ENCODE measurements around the gene RIMS4. TPM values are rescaled to one million over a fixed set of nuclear protein-coding genes. Genes with fewer than 3 reads are reported as not detected.
A peak's percentile ranks its signal among the peaks of the same experiment; 100 is the strongest.
"Not testable (repeated sequence)": the region's sequence is repeated elsewhere in the genome, so short reads cannot be mapped to it uniquely, and the experiment has no call there.

The RIMS4 gene
- total RNA-seq, 1 experiment from 2014 or later: 3.2 TPM

DNA sequence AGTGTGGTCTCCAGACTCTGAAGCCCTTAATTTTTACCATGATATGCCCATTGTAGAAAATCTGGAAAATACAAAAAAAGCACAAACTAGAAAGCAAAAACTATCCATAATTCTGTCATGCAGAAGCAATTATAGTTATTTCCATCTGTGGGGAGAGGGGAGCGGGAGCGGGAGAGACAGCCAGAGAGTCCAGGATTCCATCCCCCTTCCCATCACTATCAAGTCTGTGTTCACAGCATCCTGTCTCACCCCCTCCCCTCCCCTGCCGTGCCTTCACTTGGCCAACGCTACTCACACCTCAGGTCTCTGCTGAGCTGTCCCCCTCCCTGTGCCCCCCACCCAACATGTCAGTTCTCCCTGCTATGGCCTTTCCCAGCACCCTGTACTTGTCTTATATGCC lies 14.5 kb downstream of the RIMS4 start:
- no peak for DNase-seq (ENCODE audit: low spot score)

DNA sequence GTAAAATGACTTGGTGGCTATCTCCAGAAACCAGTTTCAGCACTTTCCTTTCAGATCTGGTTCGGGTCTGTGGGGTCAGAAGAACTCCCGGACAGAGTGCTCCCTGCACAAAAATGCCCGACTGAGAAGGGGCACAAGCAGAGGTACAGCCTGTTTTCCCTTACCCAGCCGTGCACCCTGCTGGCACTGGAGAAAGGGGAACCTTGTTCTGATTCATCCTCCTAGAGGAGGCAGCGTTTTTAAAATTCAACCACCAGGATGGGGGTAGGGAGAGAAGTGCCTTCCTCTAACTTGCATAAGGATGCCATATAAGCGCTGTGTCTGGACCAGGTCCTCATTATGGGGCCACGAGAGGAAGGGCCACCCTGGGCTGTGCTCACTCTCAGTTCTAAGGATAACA lies 17.6 kb downstream of the RIMS4 start:
- no peak for DNase-seq (ENCODE audit: low spot score)

DNA sequence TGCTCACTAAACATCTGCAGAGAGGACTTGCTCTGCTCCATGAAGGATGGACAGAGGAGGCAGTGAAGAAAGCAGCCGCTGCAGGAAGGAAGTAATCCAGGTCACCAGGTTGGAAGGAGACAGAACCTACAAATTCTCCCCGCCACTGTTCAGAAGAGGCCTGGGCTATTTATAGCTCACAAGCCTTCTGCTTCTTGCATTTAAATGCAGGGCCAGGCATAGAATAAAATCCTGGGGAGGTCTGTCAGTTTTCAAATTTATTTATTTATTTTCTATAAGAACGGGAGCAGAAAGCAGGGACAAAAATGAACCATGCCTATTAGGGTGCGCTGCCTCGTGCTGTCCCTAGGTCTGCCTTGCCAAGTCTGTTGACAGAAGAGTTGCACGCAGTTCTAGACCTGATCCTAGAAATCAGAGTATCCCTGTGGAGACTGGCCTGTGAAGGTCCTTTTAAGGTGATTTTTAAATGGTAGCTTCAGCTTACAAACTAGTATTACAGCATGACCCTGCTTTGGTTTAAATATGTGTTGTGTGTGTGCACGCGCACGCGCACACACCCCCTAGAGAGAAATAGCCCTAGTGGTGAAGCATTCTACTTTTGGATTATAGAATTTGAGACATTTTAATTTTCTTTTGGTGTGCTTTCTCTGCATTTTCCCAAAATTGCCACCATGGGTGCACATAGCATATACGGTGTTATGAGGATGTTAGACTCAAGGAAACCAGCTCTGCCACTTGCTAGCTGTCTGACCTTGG lies 19.5 kb downstream of the RIMS4 start:
- DNase-seq (ENCODE audit: low spot score): no peak

GRCh38 chr20:44788706-44789456 lies 21.5 kb downstream of the RIMS4 start:
- no peak for DNase-seq (ENCODE audit: low spot score)

DNA sequence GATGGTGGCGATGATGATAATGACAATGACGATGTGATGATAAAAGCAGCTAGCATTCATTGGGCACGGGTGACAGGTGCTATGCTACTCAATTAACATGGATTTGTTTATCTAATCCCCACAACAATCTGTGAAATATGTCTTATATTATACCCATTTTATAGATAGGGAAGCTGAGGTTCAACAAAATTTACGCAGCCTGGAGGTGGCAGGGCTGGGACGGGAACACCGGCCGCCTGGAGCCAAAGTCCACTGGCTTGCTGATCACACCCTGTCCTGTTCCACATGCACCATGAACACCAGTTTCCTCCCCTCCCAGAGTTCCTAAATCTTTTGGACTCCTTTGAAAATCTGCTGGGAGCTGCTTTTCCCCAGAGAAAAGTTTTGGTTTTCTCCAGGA lies 23.0 kb downstream of the RIMS4 start:
- DNase-seq (ENCODE audit: low spot score): no peak

GRCh38 chr20:44785768-44786167 lies 24.6 kb downstream of the RIMS4 start:
- peak; percentile 37 for DNase-seq (ENCODE audit: low spot score)

GRCh38 chr20:44784688-44785087 lies 25.7 kb downstream of the RIMS4 start:
- no peak for DNase-seq (ENCODE audit: low spot score)

DNA sequence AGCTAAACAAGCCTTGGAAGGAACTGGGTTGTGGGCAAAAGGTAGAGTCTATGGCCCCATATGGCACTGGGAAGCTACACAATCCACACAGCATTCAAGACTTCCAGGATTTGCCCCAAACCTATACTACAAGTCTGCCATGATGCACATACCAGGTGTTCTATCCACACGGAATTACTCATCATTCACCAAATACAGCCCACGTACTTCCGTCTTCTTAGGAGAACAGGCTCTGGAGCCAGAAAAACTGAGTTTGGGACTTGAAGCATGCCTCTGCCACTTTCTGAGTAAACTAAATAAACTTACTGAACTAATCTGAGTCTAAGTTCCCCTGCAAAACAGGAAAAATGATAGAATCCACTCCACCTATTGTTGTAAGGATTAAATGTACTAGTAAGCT lies 28.6 kb downstream of the RIMS4 start:
- DNase-seq (ENCODE audit: low spot score): no peak

GRCh38 chr20:44781118-44781517 lies 29.2 kb downstream of the RIMS4 start:
- no peak for DNase-seq (ENCODE audit: low spot score)

- DNase-seq (ENCODE audit: low spot score): peak; percentile 29
These were observed 30.1 kb downstream of the RIMS4 start for GRCh38 chr20:44780226-44780625.

GRCh38 chr20:44776980-44777379 lies 33.4 kb downstream of the RIMS4 start:
- no peak for DNase-seq (ENCODE audit: low spot score)

DNA sequence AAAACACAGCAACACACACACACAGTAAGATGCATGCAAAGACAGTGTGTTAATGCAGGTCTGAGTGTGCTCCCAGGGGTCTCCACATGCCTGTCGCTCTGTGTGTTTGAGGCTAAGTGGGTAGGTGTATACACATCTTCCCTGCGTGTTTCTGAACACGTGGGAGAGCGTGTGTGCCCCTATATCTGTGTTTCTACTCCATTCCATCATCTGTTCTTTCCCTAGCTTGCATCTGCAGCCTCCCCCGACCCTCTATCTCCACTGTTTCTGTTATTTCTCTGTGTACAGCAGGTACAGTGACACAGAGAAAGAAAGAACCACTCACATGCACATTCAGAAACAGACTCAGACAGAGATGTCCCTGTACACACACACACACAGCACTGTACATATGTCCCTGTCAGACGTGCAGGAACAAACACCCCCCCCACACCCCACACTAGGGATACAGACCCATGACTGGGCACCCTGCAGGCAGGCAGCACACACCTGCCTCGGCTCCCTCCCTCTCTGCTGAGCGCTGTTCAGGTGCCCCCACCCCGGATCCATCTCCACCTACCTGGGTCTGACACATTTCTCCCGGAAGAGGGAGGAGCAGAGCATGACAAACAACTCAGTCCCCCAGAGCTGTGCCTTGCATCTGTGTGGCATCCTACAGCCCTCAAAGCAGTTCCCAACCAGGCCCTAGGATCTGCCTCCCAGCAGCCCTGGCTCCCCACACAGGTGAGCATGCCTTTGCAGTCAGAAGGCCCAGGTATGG lies 37.1 kb downstream of the RIMS4 start:
- DNase-seq (ENCODE audit: low spot score): no peak

GRCh38 chr20:44772636-44773035 lies 37.7 kb downstream of the RIMS4 start:
- DNase-seq (ENCODE audit: low spot score): no peak

DNA sequence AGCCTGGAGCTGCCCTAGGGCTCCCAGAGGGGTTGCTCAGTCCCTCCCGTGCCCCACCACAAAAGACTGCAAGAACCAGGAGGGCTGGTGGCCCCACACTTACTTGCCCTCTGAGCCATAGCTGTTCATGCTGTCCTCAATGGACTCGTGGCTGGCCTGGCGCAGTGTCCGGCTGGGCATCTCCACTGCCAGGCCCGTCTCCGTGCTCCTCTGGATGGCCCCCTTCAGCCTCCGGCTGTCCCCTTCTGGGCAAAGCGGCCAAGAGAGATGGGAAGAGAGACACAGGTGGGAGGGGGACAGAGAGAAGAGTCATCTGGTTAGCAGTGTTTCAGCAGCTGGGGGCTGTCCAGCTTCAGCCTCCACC lies 39.2 kb downstream of the RIMS4 start:
- DNase-seq (ENCODE audit: low spot score): no peak

DNA sequence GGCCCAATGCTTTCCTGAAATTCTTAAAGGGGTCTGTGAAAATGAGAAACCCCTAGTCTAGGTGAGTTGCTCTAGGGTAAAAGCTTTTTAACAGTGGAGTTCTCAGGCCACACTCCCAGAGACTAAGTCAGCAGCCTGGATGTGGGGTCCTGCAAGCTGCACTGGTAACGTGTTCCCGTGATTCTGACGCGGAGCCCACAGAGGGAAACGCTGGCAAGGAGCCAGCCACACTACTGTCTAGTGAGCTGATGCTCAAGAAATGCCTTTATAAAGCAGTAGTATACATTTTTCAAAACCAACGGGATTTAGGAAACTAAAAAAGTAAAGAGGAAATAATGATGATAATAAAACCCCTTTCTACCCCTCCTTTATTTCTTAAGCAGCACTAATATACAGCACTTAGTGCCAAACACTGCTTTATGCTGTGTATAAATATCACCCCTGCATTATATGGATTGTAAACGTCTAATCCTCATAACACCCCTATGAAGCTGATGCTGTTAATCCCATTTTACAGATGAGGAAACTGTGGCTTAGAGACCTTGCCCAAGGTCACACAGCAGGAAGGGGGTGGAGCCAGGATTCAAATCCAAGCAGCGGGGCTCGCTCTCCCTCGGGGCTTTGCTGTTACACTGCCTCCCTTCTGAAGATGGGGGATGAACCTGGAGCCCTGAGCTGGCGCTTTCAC lies 39.7 kb downstream of the RIMS4 start:
- DNase-seq (ENCODE audit: low spot score): no peak

DNA sequence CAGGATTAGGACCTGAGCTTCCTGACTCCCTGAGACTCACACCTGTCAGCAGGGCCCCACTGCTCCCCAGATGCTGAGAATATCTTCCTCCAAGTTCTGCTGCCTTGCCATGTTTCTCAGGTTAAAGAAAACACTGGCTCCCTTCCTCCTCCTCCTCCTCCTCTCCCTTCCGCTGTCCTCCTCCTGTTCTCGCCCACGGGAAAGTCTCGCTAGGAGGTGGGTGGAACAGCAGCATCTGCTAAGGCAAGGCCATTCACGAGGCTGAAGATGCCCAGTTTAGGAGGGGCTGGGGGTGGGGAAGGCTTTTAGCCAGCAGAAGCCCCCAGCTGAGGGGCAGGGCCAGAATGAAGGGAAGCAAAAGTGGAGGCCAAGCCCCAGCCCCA lies 40.9 kb downstream of the RIMS4 start:
- no peak for DNase-seq (ENCODE audit: low spot score)

GRCh38 chr20:44768854-44769480 lies 41.4 kb downstream of the RIMS4 start:
- no peak for DNase-seq (ENCODE audit: low spot score)

DNA sequence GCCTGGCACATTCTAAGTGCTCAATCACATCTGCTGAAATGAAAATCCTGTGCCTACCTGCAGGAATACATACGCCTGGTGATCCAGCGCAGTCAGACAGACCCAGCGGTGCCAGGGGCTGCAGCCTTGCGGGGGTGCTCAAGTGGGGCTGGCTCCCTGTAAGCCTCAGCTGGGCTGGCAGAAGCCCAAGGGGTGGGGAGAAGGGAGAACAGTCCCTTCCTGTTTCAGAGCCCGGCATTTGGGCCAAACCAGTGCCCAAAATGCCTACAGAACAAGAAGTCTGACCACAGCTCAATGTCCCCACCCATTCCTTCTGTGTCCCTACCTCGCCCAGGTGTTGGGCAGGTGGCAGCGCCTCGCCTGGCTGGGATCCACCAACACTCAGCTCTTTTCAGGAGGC lies 42.1 kb downstream of the RIMS4 start:
- no peak for DNase-seq (ENCODE audit: low spot score)

DNA sequence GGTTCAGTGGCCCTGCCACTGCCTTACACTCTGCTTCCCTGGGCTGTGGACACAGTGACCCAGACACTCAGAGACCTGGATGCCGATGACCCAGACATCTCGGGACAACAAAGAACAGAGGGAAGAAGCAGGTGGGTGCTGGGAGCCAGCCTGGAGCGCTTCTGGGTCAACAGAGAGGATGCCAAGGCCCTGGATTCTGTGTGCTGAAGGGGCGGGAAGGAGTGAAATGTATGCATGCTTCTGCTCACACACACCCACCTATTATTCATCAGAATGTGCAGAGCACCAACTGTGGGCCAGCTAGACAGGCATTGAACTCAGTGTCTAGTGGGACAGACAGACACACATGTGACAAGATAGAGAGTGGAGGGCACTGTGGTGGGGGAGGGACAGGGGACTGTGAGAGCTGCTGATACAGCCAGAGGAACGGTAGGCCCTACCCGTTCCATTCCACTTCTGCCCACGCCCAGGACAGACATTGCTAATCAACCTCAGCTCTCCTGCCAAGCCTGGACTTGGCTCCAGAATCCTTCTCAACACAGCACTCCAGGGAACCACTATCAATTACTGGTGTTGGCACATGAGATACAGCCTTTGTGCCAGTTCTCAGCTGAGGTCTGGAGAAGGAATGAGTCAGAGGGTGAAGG lies 44.5 kb downstream of the RIMS4 start:
- peak; percentile 60 for DNase-seq (ENCODE audit: low spot score)

- DNase-seq (ENCODE audit: low spot score): no peak
These were observed 45.3 kb downstream of the RIMS4 start for GRCh38 chr20:44765091-44765490.

DNA sequence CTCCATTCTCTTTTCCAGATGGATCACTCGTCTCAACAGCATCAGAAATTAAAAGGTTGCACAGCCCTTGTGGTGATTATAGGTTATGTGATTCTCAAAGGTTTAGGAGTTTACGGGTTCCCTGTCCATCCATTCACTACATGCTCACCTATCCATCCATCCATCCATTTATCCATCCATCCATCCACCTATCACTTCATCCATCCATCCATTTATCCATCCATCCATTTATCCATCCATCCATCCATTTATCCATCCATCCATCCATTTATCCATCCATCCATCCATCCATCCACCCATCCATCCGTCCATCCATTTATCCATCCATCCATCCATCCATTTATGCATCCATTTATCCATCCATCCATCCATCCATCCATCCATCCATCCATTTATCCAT lies 46.5 kb downstream of the RIMS4 start:
- not testable (repeated sequence) for DNase-seq (ENCODE audit: low spot score)

Measured in H4 (cell line).